DOHH2 (cell line): ENCODE data around the gene TEX9.

Experiments
- H3F3A ChIP-seq: fragments of 200-600 bp; sonication (generic), shearing (Covaris generic); 2 replicates; pipeline ENCODE4 v1.6.0; 2016; ENCODE audit warnings: antibody characterized with exemption, mild to moderate bottlenecking; ENCODE audit not compliant: control insufficient read depth, insufficient read depth
- H3K27ac ChIP-seq: fragments of 200-600 bp; sonication (generic); 2 replicates; pipeline ENCODE4 v1.5.1; 2014; ENCODE audit warnings: low read depth, mild to moderate bottlenecking, low read length, moderate library complexity
- H3K27me3 ChIP-seq: fragments of 200-600 bp; sonication (generic); 2 replicates; pipeline ENCODE4 v1.6.1; 2014; ENCODE audit warnings: mild to moderate bottlenecking, low read length, mixed read lengths; ENCODE audit not compliant: control insufficient read depth
- H3K36me3 ChIP-seq: fragments of 200-600 bp; sonication (generic); 2 replicates; pipeline ENCODE4 v1.6.1; 2014; ENCODE audit warnings: mild to moderate bottlenecking, low read length, moderate library complexity, mixed read lengths; ENCODE audit not compliant: control insufficient read depth
- H3K4me1 ChIP-seq: fragments of 200-600 bp; sonication (generic); 2 replicates; pipeline ENCODE4 v1.6.1; 2014; ENCODE audit warnings: mild to moderate bottlenecking, low read length, mixed read lengths; ENCODE audit not compliant: control insufficient read depth
- H3K4me2 ChIP-seq: fragments of 200-600 bp; sonication (generic); 2 replicates; pipeline ENCODE4 v1.6.0; 2014; ENCODE audit warnings: mild to moderate bottlenecking, low read length, moderate library complexity
- H3K4me3 ChIP-seq: fragments of 200-600 bp; sonication (generic); 2 replicates; pipeline ENCODE4 v1.5.1; 2014; ENCODE audit warnings: mild to moderate bottlenecking, low read length, mixed read lengths
- H3K79me2 ChIP-seq: fragments of 200-600 bp; sonication (generic); 2 replicates; pipeline ENCODE4 v1.6.1; 2014; ENCODE audit warnings: mild to moderate bottlenecking, low read length, mixed read lengths; ENCODE audit not compliant: control insufficient read depth
- H3K9me2 ChIP-seq: fragments of 200-600 bp; sonication (generic); replicated peaks from 2 replicates; pipeline ENCODE4 v1.6.1; 2014; ENCODE audit warnings: mild to moderate bottlenecking, low read length, mixed read lengths; ENCODE audit not compliant: control insufficient read depth
- H3K9me3 ChIP-seq: fragments of 200-600 bp; sonication (generic); 2 replicates; pipeline ENCODE4 v1.6.1; 2014; ENCODE audit warnings: antibody characterized with exemption, low read length, mixed read lengths; ENCODE audit not compliant: control insufficient read depth, insufficient read depth
- H4K20me1 ChIP-seq: fragments of 200-600 bp; sonication (generic); 2 replicates; pipeline ENCODE4 v1.6.0; 2014; ENCODE audit warnings: low read depth, mild to moderate bottlenecking, antibody characterized with exemption, low read length, moderate library complexity; ENCODE audit not compliant: control insufficient read depth, insufficient read depth
- CTCF ChIP-seq: fragments of 200-600 bp; sonication (generic); IDR thresholded peaks from one replicate; pipeline ENCODE4 v1.5.1; 2014; ENCODE audit warnings: antibody characterized with exemption, mild to moderate bottlenecking, low read depth, low read length; ENCODE audit not compliant: poor library complexity, severe bottlenecking
- EZH2phosphoT487 ChIP-seq: fragments of 200-600 bp; sonication (generic); IDR thresholded peaks from 2 replicates; pipeline ENCODE4 v1.6.1; 2017; ENCODE audit warnings: borderline replicate concordance, mild to moderate bottlenecking, antibody characterized with exemption, low read length, moderate library complexity, mixed read lengths

The TEX9 gene

DNA sequence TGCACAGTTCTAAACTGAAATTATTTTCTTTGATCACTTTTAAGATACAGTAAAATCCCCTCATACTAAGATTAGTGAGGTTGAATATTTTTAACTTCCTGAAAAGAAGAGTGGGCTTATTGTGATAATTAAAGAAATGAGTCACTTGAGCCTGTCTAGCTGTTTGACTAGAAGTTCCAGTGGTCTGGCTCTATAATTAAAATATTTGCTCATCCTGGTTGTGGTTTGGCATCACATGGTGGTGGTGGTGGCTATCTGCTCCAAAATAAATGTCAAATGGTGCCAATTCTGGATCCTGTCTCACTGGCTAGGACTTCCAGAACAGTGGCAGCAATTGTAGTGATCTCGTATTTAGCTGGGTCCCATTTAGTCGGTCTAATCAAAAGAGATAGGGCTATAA is 8.6 kb upstream of the TEX9 start:
- Histone ChIP-seq H4K20me1 (no peaks in the 10 kb centered on the region), H3K9me3 (no peaks in the 10 kb centered on the region), H3F3A (no peaks in the 10 kb centered on the region), H3K36me3 (no peaks in the 10 kb centered on the region), H3K79me2 (no peaks in the 10 kb centered on the region), H3K27me3 (no peaks in the 10 kb centered on the region), H3K4me3 (no peak overlapping the region), H3K4me2 (no peak overlapping the region; the same call in 1 of the 2 replicates), H3K27ac (no peak overlapping the region), H3K9me2 (no peaks in the 10 kb centered on the region), H3K4me1 (peaks cover 20% of the 10 kb centered on the region)
- no peak for TF ChIP-seq EZH2phosphoT487
- TF ChIP-seq CTCF, result no peak

- Histone ChIP-seq H3K9me3 (no peaks in the 10 kb centered on the region), H3K4me3 (no peak overlapping the region), H3K9me2 (no peaks in the 10 kb centered on the region), H3K4me2 (no peak overlapping the region), H3K27me3 (no peaks in the 10 kb centered on the region), H3K36me3 (no peaks in the 10 kb centered on the region), H4K20me1 (no peaks in the 10 kb centered on the region), H3F3A (no peaks in the 10 kb centered on the region), H3K4me1 (peaks cover 10% of the 10 kb centered on the region), H3K27ac (no peak overlapping the region), H3K79me2 (no peaks in the 10 kb centered on the region)
- TF ChIP-seq EZH2phosphoT487 (no peak), CTCF (no peak)
Observed at GRCh38 chr15:56358604-56359003, 6.6 kb upstream of the TEX9 start.

GRCh38 chr15:56361987-56362386 is 3.2 kb upstream of the TEX9 start:
- H3K4me1 ChIP-seq, result peaks cover 13% of the 10 kb centered on the region
- no peaks in the 10 kb centered on the region; the same call in 1 of the 2 replicates for H3K36me3 ChIP-seq
- H3K27me3 ChIP-seq, result no peaks in the 10 kb centered on the region
- no peak overlapping the region for H3K4me3 ChIP-seq
- H3K9me2 ChIP-seq, result no peaks in the 10 kb centered on the region
- no peak overlapping the region for H3K27ac ChIP-seq
- peaks cover 24% of the 10 kb centered on the region for H3K79me2 ChIP-seq
- 0 out of 2 replicates have a peak, but pooled peaks cover 4% of the 10 kb centered on the region for H3F3A ChIP-seq
- no peak for TF ChIP-seq EZH2phosphoT487
- no peak for TF ChIP-seq CTCF
- no peaks in the 10 kb centered on the region for H4K20me1 ChIP-seq
- H3K4me2 ChIP-seq, result no peak overlapping the region
- no peaks in the 10 kb centered on the region for H3K9me3 ChIP-seq
